ENCODE results near the gene GTPBP3. TPM values are rescaled to one million over a fixed set of nuclear protein-coding genes. Genes with fewer than 3 reads are reported as not detected.
A peak's percentile ranks its signal among the peaks of the same experiment; 100 is the strongest.

Gene GTPBP3
- total and polyA plus RNA-seq, 8 donors = 11.2 to 93.9 (median 20.3) TPM

GRCh38 chr19:17332677-17333581, 4.4 kb upstream of the GTPBP3 start:
- 93 to 97% (median 97%) methylated on average over 37 to 45 of the region's 45 CpGs for WGBS, 5 donors
- peaks cover 0 to 36% (median 11%) of the 10 kb centered on the region in 3 donors for H3K27me3 ChIP-seq
- intact Hi-C loops (cut with DNase I; ENCODE audit: low total_unique reads) = no loop called here
- peaks cover 0 to 12% (median 6%) of the 10 kb centered on the region in 4 donors for H3K36me3 ChIP-seq
- H3K27ac ChIP-seq = no peak overlapping the region
- TF ChIP-seq, protein P1, sequence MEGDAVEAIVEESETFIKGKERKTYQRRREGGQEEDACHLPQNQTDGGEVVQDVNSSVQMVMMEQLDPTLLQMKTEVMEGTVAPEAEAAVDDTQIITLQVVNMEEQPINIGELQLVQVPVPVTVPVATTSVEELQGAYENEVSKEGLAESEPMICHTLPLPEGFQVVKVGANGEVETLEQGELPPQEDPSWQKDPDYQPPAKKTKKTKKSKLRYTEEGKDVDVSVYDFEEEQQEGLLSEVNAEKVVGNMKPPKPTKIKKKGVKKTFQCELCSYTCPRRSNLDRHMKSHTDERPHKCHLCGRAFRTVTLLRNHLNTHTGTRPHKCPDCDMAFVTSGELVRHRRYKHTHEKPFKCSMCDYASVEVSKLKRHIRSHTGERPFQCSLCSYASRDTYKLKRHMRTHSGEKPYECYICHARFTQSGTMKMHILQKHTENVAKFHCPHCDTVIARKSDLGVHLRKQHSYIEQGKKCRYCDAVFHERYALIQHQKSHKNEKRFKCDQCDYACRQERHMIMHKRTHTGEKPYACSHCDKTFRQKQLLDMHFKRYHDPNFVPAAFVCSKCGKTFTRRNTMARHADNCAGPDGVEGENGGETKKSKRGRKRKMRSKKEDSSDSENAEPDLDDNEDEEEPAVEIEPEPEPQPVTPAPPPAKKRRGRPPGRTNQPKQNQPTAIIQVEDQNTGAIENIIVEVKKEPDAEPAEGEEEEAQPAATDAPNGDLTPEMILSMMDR (IDR thresholded peaks at IDR 0.05) = no peak
- TF ChIP-seq POLR2A (IDR thresholded peaks at IDR 0.05) (no peak), POLR2AphosphoS5 (IDR thresholded peaks at IDR 0.05) (no peak), EP300 (IDR thresholded peaks at IDR 0.05) (no peak)
- no peak for DNase-seq
- H3K9me3 ChIP-seq = no peaks in the 10 kb centered on the region
- H3K4me3 ChIP-seq = peak overlapping the region in 1 of 4 donors; percentile 83
- peaks cover 34 to 62% (median 51%) of the 10 kb centered on the region in 4 donors for H3K4me1 ChIP-seq

DNA sequence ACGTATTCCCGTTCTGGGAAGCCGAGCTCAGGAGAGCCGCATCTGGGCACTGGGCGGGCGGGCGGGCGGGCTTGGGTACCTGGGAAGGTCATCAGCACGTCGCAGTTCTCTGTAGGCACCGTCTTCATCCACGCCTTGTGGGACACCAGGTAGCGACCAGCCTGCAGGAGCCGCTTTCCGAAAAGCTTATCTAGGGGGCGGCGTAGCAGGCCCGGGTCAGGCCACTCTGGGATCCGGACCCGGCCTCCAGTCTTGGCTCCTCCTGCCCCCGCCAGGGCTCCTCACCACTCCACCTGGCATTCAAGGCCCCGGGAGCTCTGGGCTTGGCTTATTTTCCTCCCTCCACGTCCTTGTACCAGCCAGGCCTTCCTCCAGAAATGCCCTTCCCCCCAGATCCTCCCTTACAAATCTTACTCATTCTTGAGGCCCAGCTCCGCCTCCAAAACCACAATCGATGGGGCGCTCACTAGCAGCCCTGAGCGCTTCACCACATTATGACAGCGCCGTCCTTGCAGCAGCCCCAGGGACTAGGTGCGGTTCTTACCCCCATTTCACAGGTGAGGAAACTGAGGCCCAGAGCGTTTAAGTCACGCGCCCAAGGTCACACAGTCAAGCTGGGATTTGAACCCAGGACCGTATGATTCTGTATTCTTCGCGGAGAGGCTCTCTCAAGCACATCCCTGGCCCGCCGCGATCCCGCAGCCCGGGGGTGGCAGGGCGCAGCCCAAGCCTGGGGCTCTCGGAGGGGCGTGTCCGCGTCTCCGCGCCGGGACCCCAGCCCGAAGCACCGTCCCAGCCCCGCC, 3.5 kb upstream of the GTPBP3 start:
- Histone ChIP-seq H3K4me1 (peaks cover 32 to 62% (median 51%) of the 10 kb centered on the region in 4 donors), H3K27ac (peak overlapping the region; percentile 72 to 87 (median 81)), H3K4me3 (peak overlapping the region; percentile 72 to 83 (median 74)), H3K9me3 (no peaks in the 10 kb centered on the region), H3K27me3 (peaks cover 0 to 29% (median 11%) of the 10 kb centered on the region in 3 donors), H3K36me3 (peaks cover 0 to 14% (median 7%) of the 10 kb centered on the region in 4 donors)
- DNase-seq = peak; percentile 64 to 77
- 34 to 57% (median 38%) methylated on average over 22 to 52 of the region's 52 CpGs for WGBS, 5 donors
- intact Hi-C loops (cut with DNase I; ENCODE audit: low total_unique reads) = no loop called here
- TF ChIP-seq POLR2AphosphoS5 (IDR thresholded peaks at IDR 0.05) (no peak), EP300 (IDR thresholded peaks at IDR 0.05) (no peak), POLR2A (IDR thresholded peaks at IDR 0.05) (no peak)
- TF ChIP-seq, protein P1 (IDR thresholded peaks at IDR 0.05) = no peak

DNA sequence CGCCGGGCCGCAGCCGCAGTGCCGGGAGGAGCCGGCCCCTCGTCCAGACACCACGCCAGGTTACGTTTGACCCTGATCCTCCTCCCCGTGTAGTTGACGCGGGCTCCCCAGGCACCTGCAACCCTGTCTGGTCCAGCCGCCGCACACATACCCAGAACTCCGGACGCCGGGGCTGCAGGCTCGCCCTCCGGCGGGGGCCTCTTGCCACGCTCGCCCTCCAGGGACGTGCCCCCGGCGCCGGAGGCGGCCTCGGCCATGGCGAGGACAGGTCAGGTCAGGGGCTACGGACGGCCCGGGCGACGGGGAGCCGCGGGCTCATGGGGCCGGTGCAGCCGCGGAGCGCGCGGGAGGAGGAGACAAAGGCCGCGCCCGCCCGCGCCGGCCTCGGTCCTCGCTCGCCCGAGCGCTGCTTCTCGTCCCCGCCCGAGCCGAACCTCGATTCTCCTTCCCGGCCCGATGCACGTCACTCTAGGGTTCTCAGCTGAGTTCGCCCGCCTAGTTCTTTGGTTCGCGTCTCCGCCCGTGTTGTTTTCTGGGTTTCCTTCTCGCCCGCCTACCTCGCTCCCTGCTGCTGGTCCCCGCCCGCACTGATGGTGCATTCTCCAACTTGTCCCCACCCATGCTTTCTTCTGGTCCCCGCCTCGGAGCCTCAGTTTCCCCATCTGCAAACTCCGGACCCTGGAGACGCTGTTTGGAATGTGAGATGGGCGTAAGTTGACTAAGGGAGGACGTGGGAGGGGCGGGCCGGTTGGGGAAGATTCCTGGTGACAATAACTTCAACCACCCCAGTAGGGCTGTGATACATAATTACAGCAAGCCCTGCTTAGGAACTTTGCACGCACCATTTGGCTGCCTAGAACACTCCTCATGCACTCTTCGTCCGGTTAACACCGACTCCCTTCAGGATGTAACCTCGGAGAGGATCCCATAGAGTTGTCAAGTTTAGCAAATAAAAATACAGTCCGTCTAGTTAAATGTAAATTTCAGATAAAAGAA, 2.6 kb upstream of the GTPBP3 start, which contains the start of gene ANO8:
Gene ANO8, minus strand, starts transcription at position 442 of the 996 bp plus-strand sequence. Its CDS starts 185 bp downstream, at position 257.
- Histone ChIP-seq H3K36me3 (peaks cover 0 to 20% (median 11%) of the 10 kb centered on the region in 4 donors), H3K4me1 (peaks cover 27 to 60% (median 44%) of the 10 kb centered on the region in 4 donors), H3K9me3 (no peaks in the 10 kb centered on the region), H3K4me3 (peak within 1 kb of the TSS; percentile 72 to 83 (median 74)), H3K27me3 (peaks cover 0 to 20% (median 3%) of the 10 kb centered on the region in 3 donors), H3K27ac (peak within 1 kb of the TSS; percentile 72 to 87 (median 81))
- TF ChIP-seq POLR2AphosphoS5 (IDR thresholded peaks at IDR 0.05) = peak; percentile 52 to 82 (median 81)
- TF ChIP-seq POLR2A (IDR thresholded peaks at IDR 0.05) = no peak
- peak; percentile 94 to 99 for DNase-seq
- WGBS, 5 donors = 2 to 4% (median 2%) methylated on average over 37 to 86 of the region's 86 CpGs
- intact Hi-C loops (cut with DNase I; ENCODE audit: low total_unique reads) = no loop called here

DNA sequence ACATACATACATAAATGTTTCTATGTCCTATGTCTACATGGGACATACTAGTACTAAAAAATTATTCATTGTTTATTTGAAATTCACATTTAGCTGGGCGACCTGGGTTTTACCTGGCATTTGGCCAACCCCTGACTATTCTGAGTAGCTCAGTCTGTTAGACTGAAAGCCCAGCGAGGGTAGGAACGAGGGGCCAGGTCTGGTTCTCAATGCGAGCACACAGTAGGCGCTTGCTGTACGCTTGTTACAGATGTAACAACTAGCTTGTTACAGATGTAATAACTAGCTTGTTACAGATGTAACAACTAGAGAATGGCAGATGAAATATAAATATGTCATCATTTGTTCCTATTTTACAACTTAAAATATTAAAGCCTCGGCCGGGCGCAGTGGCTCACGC, 1.8 kb upstream of the GTPBP3 start:
- intact Hi-C loops (cut with DNase I; ENCODE audit: low total_unique reads) = no loop called here
- no peaks in the 10 kb centered on the region for H3K9me3 ChIP-seq
- peaks cover 27 to 66% (median 49%) of the 10 kb centered on the region in 4 donors for H3K4me1 ChIP-seq
- WGBS, 5 donors = 66 to 73% (median 72%) methylated on average over 10 of the region's 10 CpGs
- no peak overlapping the region for H3K27ac ChIP-seq
- H3K4me3 ChIP-seq = peak overlapping the region in 1 of 4 donors; percentile 73
- H3K36me3 ChIP-seq = peaks cover 0 to 22% (median 8%) of the 10 kb centered on the region in 4 donors
- H3K27me3 ChIP-seq = peaks cover 0 to 11% (median 0%) of the 10 kb centered on the region in 3 donors
- DNase-seq = no peak
- TF ChIP-seq, protein P1 (IDR thresholded peaks at IDR 0.05) = no peak
- TF ChIP-seq POLR2AphosphoS5 (IDR thresholded peaks at IDR 0.05) (no peak), POLR2A (IDR thresholded peaks at IDR 0.05) (no peak), EP300 (IDR thresholded peaks at IDR 0.05) (no peak)
